Measurements from ENCODE around the gene IFT27.

GRCh38 chr22:36790648-36791047 lies 14.7 kb upstream of the IFT27 start:
- TF ChIP-seq CTCF (conservative IDR thresholded peaks at IDR 0.05; ENCODE audit: low read depth in 2 of 2): no peak
- TF ChIP-seq POLR2AphosphoS5 (IDR thresholded peaks at IDR 0.05; ENCODE audit: low read depth): no peak
- no peak for TF ChIP-seq REST (IDR thresholded peaks at IDR 0.05; ENCODE audit: unreplicated experiment)
- TF ChIP-seq CREB1 (CRISPR knock-in tag; IDR thresholded peaks at IDR 0.05; ENCODE audit: low read depth): no peak
- no peak for TF ChIP-seq EZH2 (IDR thresholded peaks at IDR 0.05; ENCODE audit: low read depth, unreplicated experiment)
- no peak for TF ChIP-seq ZNF114 (CRISPR knock-in tag; IDR thresholded peaks at IDR 0.05)
- TF ChIP-seq STAT1 (IDR thresholded peaks at IDR 0.05; ENCODE audit: unreplicated experiment): no peak
- TF ChIP-seq EZH2phosphoT487 (IDR thresholded peaks at IDR 0.05; ENCODE audit: unreplicated experiment): no peak
- TF ChIP-seq ETS1 (IDR thresholded peaks at IDR 0.05): no peak
- TF ChIP-seq, protein P1, sequence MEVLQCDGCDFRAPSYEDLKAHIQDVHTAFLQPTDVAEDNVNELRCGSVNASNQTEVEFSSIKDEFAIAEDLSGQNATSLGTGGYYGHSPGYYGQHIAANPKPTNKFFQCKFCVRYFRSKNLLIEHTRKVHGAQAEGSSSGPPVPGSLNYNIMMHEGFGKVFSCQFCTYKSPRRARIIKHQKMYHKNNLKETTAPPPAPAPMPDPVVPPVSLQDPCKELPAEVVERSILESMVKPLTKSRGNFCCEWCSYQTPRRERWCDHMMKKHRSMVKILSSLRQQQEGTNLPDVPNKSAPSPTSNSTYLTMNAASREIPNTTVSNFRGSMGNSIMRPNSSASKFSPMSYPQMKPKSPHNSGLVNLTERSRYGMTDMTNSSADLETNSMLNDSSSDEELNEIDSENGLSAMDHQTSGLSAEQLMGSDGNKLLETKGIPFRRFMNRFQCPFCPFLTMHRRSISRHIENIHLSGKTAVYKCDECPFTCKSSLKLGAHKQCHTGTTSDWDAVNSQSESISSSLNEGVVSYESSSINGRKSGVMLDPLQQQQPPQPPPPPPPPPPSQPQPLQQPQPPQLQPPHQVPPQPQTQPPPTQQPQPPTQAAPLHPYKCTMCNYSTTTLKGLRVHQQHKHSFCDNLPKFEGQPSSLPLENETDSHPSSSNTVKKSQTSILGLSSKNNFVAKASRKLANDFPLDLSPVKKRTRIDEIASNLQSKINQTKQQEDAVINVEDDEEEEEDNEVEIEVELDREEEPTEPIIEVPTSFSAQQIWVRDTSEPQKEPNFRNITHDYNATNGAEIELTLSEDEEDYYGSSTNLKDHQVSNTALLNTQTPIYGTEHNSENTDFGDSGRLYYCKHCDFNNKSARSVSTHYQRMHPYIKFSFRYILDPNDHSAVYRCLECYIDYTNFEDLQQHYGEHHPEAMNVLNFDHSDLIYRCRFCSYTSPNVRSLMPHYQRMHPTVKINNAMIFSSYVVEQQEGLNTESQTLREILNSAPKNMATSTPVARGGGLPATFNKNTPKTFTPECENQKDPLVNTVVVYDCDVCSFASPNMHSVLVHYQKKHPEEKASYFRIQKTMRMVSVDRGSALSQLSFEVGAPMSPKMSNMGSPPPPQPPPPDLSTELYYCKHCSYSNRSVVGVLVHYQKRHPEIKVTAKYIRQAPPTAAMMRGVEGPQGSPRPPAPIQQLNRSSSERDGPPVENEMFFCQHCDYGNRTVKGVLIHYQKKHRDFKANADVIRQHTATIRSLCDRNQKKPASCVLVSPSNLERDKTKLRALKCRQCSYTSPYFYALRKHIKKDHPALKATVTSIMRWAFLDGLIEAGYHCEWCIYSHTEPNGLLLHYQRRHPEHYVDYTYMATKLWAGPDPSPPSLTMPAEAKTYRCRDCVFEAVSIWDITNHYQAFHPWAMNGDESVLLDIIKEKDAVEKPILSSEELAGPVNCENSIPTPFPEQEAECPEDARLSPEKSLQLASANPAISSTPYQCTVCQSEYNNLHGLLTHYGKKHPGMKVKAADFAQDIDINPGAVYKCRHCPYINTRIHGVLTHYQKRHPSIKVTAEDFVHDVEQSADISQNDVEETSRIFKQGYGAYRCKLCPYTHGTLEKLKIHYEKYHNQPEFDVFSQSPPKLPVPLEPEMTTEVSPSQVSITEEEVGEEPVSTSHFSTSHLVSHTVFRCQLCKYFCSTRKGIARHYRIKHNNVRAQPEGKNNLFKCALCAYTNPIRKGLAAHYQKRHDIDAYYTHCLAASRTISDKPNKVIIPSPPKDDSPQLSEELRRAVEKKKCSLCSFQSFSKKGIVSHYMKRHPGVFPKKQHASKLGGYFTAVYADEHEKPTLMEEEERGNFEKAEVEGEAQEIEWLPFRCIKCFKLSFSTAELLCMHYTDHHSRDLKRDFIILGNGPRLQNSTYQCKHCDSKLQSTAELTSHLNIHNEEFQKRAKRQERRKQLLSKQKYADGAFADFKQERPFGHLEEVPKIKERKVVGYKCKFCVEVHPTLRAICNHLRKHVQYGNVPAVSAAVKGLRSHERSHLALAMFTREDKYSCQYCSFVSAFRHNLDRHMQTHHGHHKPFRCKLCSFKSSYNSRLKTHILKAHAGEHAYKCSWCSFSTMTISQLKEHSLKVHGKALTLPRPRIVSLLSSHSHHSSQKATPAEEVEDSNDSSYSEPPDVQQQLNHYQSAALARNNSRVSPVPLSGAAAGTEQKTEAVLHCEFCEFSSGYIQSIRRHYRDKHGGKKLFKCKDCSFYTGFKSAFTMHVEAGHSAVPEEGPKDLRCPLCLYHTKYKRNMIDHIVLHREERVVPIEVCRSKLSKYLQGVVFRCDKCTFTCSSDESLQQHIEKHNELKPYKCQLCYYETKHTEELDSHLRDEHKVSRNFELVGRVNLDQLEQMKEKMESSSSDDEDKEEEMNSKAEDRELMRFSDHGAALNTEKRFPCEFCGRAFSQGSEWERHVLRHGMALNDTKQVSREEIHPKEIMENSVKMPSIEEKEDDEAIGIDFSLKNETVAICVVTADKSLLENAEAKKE (CRISPR knock-in tag; IDR thresholded peaks at IDR 0.05): no peak

Data from GM23338 (cell line).